ENCODE data around the gene RCAN2. TPM values are rescaled to one million over a fixed set of nuclear protein-coding genes. Genes with fewer than 3 reads are reported as not detected.

The RCAN2 gene
- total and polyA plus RNA-seq, 12 donors = 2.3 to 14.4 (median 6.5) TPM

DNA sequence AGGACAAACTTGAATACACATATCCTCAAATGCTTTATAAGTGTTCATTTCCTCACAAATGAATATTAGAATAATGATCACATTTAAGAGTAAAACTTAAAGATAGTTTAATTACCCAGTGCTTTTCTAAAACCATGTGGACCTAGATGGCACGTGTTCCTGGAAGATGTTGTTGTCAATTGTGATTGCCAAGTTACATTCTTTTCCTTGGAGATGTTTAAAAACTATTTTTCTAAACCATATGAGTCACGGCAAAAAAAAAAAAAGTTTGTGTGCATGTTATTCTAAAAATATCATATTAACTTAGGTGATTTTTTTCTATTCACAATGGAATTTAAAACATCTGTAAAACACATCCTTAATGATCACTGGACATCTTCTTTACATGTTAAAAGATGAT lies 51.1 kb downstream of the RCAN2 start:
- H3K27ac ChIP-seq = no peak overlapping the region
- no peak for DNase-seq
- no peaks in the 10 kb centered on the region for H3K9me3 ChIP-seq (replicated peaks in 1 of 3)
- no peaks in the 10 kb centered on the region for H3K27me3 ChIP-seq
- intact Hi-C loops (cut with DNase I) = no loop called here
- no peak overlapping the region for H3K4me3 ChIP-seq
- no peaks in the 10 kb centered on the region for H3K36me3 ChIP-seq (replicated peaks in 1 of 2)
- TF ChIP-seq, protein P1, sequence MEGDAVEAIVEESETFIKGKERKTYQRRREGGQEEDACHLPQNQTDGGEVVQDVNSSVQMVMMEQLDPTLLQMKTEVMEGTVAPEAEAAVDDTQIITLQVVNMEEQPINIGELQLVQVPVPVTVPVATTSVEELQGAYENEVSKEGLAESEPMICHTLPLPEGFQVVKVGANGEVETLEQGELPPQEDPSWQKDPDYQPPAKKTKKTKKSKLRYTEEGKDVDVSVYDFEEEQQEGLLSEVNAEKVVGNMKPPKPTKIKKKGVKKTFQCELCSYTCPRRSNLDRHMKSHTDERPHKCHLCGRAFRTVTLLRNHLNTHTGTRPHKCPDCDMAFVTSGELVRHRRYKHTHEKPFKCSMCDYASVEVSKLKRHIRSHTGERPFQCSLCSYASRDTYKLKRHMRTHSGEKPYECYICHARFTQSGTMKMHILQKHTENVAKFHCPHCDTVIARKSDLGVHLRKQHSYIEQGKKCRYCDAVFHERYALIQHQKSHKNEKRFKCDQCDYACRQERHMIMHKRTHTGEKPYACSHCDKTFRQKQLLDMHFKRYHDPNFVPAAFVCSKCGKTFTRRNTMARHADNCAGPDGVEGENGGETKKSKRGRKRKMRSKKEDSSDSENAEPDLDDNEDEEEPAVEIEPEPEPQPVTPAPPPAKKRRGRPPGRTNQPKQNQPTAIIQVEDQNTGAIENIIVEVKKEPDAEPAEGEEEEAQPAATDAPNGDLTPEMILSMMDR (IDR thresholded peaks at IDR 0.05) = no peak
- TF ChIP-seq POLR2A (IDR thresholded peaks at IDR 0.05) = no peak
- 29 to 54% (median 43%) methylated on average over 2 of the region's 2 CpGs for WGBS, 4 donors
- H3K4me1 ChIP-seq (replicated peaks in 1 of 2) = no peaks in the 10 kb centered on the region

- Histone ChIP-seq H3K9me3 (replicated peaks in 1 of 3) (no peaks in the 10 kb centered on the region), H3K36me3 (replicated peaks in 1 of 2) (no peaks in the 10 kb centered on the region), H3K27ac (no peak overlapping the region), H3K27me3 (no peaks in the 10 kb centered on the region), H3K4me1 (replicated peaks in 1 of 2) (no peaks in the 10 kb centered on the region), H3K4me3 (no peak overlapping the region)
- TF ChIP-seq, protein P1 (IDR thresholded peaks at IDR 0.05) = no peak
- no peak for TF ChIP-seq POLR2A (IDR thresholded peaks at IDR 0.05)
- intact Hi-C loops (cut with DNase I) = no loop called here
- DNase-seq = no peak
- WGBS, 4 donors = 91 to 95% (median 92%) methylated on average over 4 of the region's 4 CpGs
These were observed 53.0 kb downstream of the RCAN2 start for GRCh38 chr6:46438245-46438644.

- H3K9me3 ChIP-seq (replicated peaks in 1 of 3) = no peaks in the 10 kb centered on the region
- TF ChIP-seq POLR2A (IDR thresholded peaks at IDR 0.05) = no peak
- TF ChIP-seq, protein P1 (IDR thresholded peaks at IDR 0.05) = no peak
- H3K27me3 ChIP-seq = no peaks in the 10 kb centered on the region
- intact Hi-C loops (cut with DNase I) = no loop called here
- no peak for DNase-seq
- H3K36me3 ChIP-seq (replicated peaks in 1 of 2) = no peaks in the 10 kb centered on the region
- H3K4me1 ChIP-seq (replicated peaks in 1 of 2) = no peaks in the 10 kb centered on the region
- no peak overlapping the region for H3K27ac ChIP-seq
- H3K4me3 ChIP-seq = no peak overlapping the region
These were observed 53.5 kb downstream of the RCAN2 start for GRCh38 chr6:46437671-46438221.

DNA sequence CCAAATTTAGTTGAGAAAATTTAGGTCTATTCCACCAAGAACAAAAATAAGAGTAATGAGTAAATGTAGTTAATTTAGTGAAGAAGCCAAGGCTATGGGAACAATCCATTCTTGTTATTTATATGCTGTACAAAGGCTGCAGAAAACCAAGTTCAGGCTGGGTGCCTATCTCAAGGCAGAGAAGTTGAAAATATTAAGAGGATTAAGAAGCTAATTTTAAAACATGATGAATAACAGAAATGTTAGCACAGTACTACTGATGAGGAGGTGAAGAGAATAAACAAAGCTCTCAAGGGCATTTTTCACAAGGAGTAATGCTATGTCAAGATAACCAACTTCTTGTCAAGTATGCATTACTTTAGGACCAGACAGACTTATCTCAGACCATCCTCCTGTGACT lies 68.6 kb downstream of the RCAN2 start:
- intact Hi-C loops (cut with DNase I) = loop anchor here (5.0 kb wide), 2 partner anchors 205 to 360 kb away; no protein-coding TSS in a partner anchor
- Histone ChIP-seq H3K4me1 (replicated peaks in 1 of 2) (peaks cover 0 to 6% of the 10 kb centered on the region in 2 donors), H3K4me3 (no peak overlapping the region), H3K9me3 (replicated peaks in 1 of 3) (no peaks in the 10 kb centered on the region), H3K27me3 (no peaks in the 10 kb centered on the region), H3K27ac (no peak overlapping the region), H3K36me3 (replicated peaks in 1 of 2) (no peaks in the 10 kb centered on the region)
- DNase-seq = no peak
- TF ChIP-seq, protein P1 (IDR thresholded peaks at IDR 0.05) = no peak
- TF ChIP-seq POLR2A (IDR thresholded peaks at IDR 0.05) = no peak

All from adrenal gland (tissue), 12 donors.